HepG2 (cell line): ENCODE measurements around the gene CCDC197. TPM values are rescaled to one million over a fixed set of nuclear protein-coding genes. Genes with fewer than 3 reads are reported as not detected.
A peak's percentile ranks its signal among the peaks of the same experiment; 100 is the strongest.

Experiments used
- ARID5B ChIP-seq: IDR thresholded peaks from 2 replicates; pipeline ENCODE4 v1.4.0; 2020; ENCODE audit warnings: mild to moderate bottlenecking, missing genetic modification reagents
- CHCHD3 ChIP-seq: sonication (generic); formaldehyde crosslinking; IDR thresholded peaks from 2 replicates; pipeline ENCODE4 v1.8.0; 2022; ENCODE audit warnings: mild to moderate bottlenecking, missing genetic modification reagents, moderate library complexity
- CHD2 ChIP-seq: IDR thresholded peaks from 2 replicates; pipeline ENCODE4 v1.6.1; 2011; ENCODE audit warnings: low read depth, low read length, improper control_type of control experiment
- CTCF ChIP-seq: sonication (generic); formaldehyde crosslinking; IDR thresholded peaks from 2 replicates; pipeline ENCODE4 v1.5.0; 2020; ENCODE audit warnings: mild to moderate bottlenecking, missing genetic modification reagents, moderate library complexity
- JUND ChIP-seq: sonication (generic); formaldehyde crosslinking; IDR thresholded peaks from 2 replicates; pipeline ENCODE4 v1.8.0; 2022; ENCODE audit warnings: mild to moderate bottlenecking, missing genetic modification reagents
- RNF2 ChIP-seq: fragments of 450-650 bp; conservative IDR thresholded peaks from 2 replicates; pipeline ENCODE4 v1.6.1; 2016; ENCODE audit warnings: low read depth
- THRA ChIP-seq: sonication (generic); formaldehyde crosslinking; IDR thresholded peaks from 2 replicates; pipeline ENCODE4 v1.4.0; 2020; ENCODE audit warnings: missing genetic modification reagents, borderline replicate concordance
- ZBTB2 ChIP-seq: sonication (generic); formaldehyde crosslinking; IDR thresholded peaks from 2 replicates; pipeline ENCODE4 v1.8.0; 2022; ENCODE audit warnings: low read depth, missing genetic modification reagents
- ZBTB3 ChIP-seq: sonication (generic); formaldehyde crosslinking; IDR thresholded peaks from 2 replicates; pipeline ENCODE4 v1.4.0; 2020; ENCODE audit warnings: low read depth, mild to moderate bottlenecking, moderate library complexity, missing genetic modification reagents, borderline replicate concordance
- ZC3H4 ChIP-seq: sonication (generic); formaldehyde crosslinking; IDR thresholded peaks from 2 replicates; pipeline ENCODE4 v1.4.0; 2020; ENCODE audit warnings: missing genetic modification reagents, borderline replicate concordance
- ZNF281 ChIP-seq: sonication (generic); formaldehyde crosslinking; IDR thresholded peaks from 2 replicates; pipeline ENCODE4 v1.4.0; 2020; ENCODE audit warnings: missing genetic modification reagents, borderline replicate concordance
- ZNF678 ChIP-seq: sonication (generic); formaldehyde crosslinking; IDR thresholded peaks from 2 replicates; pipeline ENCODE4 v1.4.0; 2020; ENCODE audit warnings: mild to moderate bottlenecking, missing genetic modification reagents
- ZNF780A ChIP-seq: sonication (generic); formaldehyde crosslinking; IDR thresholded peaks from 2 replicates; pipeline ENCODE4 v1.8.0; 2022; ENCODE audit warnings: mild to moderate bottlenecking, missing genetic modification reagents, moderate library complexity
- ZUFSP ChIP-seq: sonication (generic); formaldehyde crosslinking; IDR thresholded peaks from 2 replicates; pipeline ENCODE4 v1.9.0; 2021; ENCODE audit warnings: missing genetic modification reagents, mild to moderate bottlenecking, borderline replicate concordance
- polyA plus RNA-seq, 8 experiments: library from polyadenylated mRNA; depleted of rRNA in 3 of 8; stranded (reverse) in 7 of 8; unstranded in 1 of 8; fragments of >200 nt; fragmentation: Illumina TruSeq in 4 of 8; extraction: Trizol in 4 of 8; gene quantifications; 2 replicates each; pipeline versions ENCODE4 v1.2.1 to v1.2.3, GENCODE V29; 2011 to 2016; ENCODE audit warnings: low read depth in 4 of 8, missing spikeins in 1 of 8, mixed read lengths in 1 of 8; ENCODE audit not compliant: insufficient read depth in 1 of 8
- total RNA-seq, 5 experiments: library from RNA; depleted of rRNA; stranded (reverse); fragments of >200 nt; fragmentation: Illumina TruSeq; extraction: Trizol; gene quantifications; 2 replicates each; pipeline ENCODE4 v1.2.3, GENCODE V29; 2016; ENCODE audit warnings: low read depth in 1 of 5

CCDC197 gene
- total and polyA plus RNA-seq, 2 of the 13 experiments (the other 11 are each of a cell fraction or from before 2014, with no cell fraction given), result 0.11 to 0.13 TPM

- no peak for TF ChIP-seq CTCF
- TF ChIP-seq CHD2, result no peak
- TF ChIP-seq JUND (CRISPR knock-in tag), result no peak
- no peak for TF ChIP-seq ZBTB2 (CRISPR knock-in tag)
- TF ChIP-seq ZUFSP, result no peak
- TF ChIP-seq ZNF281, result peak; percentile 77; the same call in 1 of the 2 replicates
- TF ChIP-seq ZNF678 (CRISPR knock-in tag), result no peak
- no peak for TF ChIP-seq ZBTB3 (CRISPR knock-in tag)
- no peak for TF ChIP-seq ZC3H4 (CRISPR knock-in tag)
- no peak for TF ChIP-seq THRA (CRISPR knock-in tag)
- no peak for TF ChIP-seq CHCHD3
- 0 out of 2 replicates have a peak, but pooled peaks have one; percentile 45 for TF ChIP-seq ZNF780A (CRISPR knock-in tag)
- no peak for TF ChIP-seq RNF2
- TF ChIP-seq ARID5B (CRISPR knock-in tag), result no peak
Observed at GRCh38 chr14:93952829-93953228, 44.3 kb upstream of the CCDC197 start (continued).
